H54 (cell line): ENCODE data around the gene NPM1.

Experiments used
- DNase-seq: peaks from one replicate; pipeline ENCODE4 v3.0.0; 2011; ENCODE audit warnings: low spot score, mixed read lengths; ENCODE audit not compliant: insufficient read length
- FAIRE-seq: peaks from 3 replicates; lab custom pipeline; 2011; peaks lifted over from hg19 to GRCh38; lab: Jason Lieb, UNC
- POLR2A ChIP-seq: IDR thresholded peaks from 2 replicates; pipeline ENCODE4 v1.6.1; 2011; ENCODE audit warnings: low read depth, mild to moderate bottlenecking, low read length

NPM1 gene

GRCh38 chr5:171449426-171449825 is 61.8 kb downstream of the NPM1 start:
- DNase-seq (no peak), FAIRE-seq (no peak)
- TF ChIP-seq POLR2A: no peak

GRCh38 chr5:171450423-171451331 is 63.0 kb downstream of the NPM1 start:
- FAIRE-seq: no peak
- 0 out of 2 replicates have a peak, but pooled peaks have one; percentile 30 for TF ChIP-seq POLR2A
- peak; percentile 88 for DNase-seq

GRCh38 chr5:171451421-171451820 is 63.8 kb downstream of the NPM1 start:
- FAIRE-seq (no peak), DNase-seq (no peak)
- TF ChIP-seq POLR2A: no peak

GRCh38 chr5:171453056-171453725 is 65.5 kb downstream of the NPM1 start:
- FAIRE-seq: no peak
- no peak for TF ChIP-seq POLR2A
- DNase-seq: no peak

GRCh38 chr5:171453988-171454387 is 66.3 kb downstream of the NPM1 start:
- no peak for FAIRE-seq
- TF ChIP-seq POLR2A: no peak
- DNase-seq: no peak

GRCh38 chr5:171454549-171454948 is 66.9 kb downstream of the NPM1 start:
- FAIRE-seq (no peak), DNase-seq (no peak)

GRCh38 chr5:171455522-171455921 is 67.9 kb downstream of the NPM1 start:
- DNase-seq: no peak
- no peak for TF ChIP-seq POLR2A
- no peak for FAIRE-seq

More at GRCh38 chr5:171454549-171454948, 66.9 kb downstream of the NPM1 start:
- TF ChIP-seq POLR2A: no peak

- TF ChIP-seq POLR2A: no peak
- DNase-seq (no peak), FAIRE-seq (no peak)
Observed at GRCh38 chr5:171457208-171457981, 69.7 kb downstream of the NPM1 start.

GRCh38 chr5:171459839-171460238 is 72.2 kb downstream of the NPM1 start:
- TF ChIP-seq POLR2A: no peak
- FAIRE-seq (no peak), DNase-seq (no peak)
